Brain microvascular endothelial cell (primary cell): ENCODE results near the gene CEP192.
"Not testable (repeated sequence)": the region's sequence is repeated elsewhere in the genome, so short reads cannot be mapped to it uniquely, and the experiment has no call there.

ENCODE experiments used
- DNase-seq: peaks from one replicate; pipeline ENCODE4 v3.0.0-alpha.2; 2020
- H3K27ac ChIP-seq: fragments of 250-450 bp; sonication (Bioruptor Pico); 2 replicates; pipeline ENCODE4 v1.5.1; 2020; ENCODE audit warnings: mild to moderate bottlenecking, moderate library complexity
- H3K27me3 ChIP-seq: fragments of 250-450 bp; sonication (Bioruptor Pico); replicated peaks from 2 replicates; pipeline ENCODE4 v1.5.1; 2020; ENCODE audit warnings: mild to moderate bottlenecking
- H3K36me3 ChIP-seq: fragments of 250-450 bp; sonication (Bioruptor Pico); replicated peaks from 2 replicates; pipeline ENCODE4 v1.5.1; 2020; ENCODE audit warnings: mild to moderate bottlenecking
- H3K4me3 ChIP-seq: 2 replicates; pipeline ENCODE4 v1.5.1; 2011; ENCODE audit warnings: low read depth, mild to moderate bottlenecking, control low read depth, low read length, moderate library complexity
- in situ Hi-C: cut with HindIII; loops from 2 replicates; pipeline ENCODE4 v1.10.0; 2017; ENCODE audit warnings: low sequenced_read_pairs, low pct_ligation_motif_present
- TF ChIP-seq, protein P1 (sequence below): IDR thresholded peaks from 2 replicates; pipeline ENCODE4 v1.5.1; 2011; ENCODE audit warnings: low read depth, mild to moderate bottlenecking, moderate library complexity, low read length, control low read depth, inconsistent platforms; ENCODE audit errors: missing control alignments

CEP192 gene

DNA sequence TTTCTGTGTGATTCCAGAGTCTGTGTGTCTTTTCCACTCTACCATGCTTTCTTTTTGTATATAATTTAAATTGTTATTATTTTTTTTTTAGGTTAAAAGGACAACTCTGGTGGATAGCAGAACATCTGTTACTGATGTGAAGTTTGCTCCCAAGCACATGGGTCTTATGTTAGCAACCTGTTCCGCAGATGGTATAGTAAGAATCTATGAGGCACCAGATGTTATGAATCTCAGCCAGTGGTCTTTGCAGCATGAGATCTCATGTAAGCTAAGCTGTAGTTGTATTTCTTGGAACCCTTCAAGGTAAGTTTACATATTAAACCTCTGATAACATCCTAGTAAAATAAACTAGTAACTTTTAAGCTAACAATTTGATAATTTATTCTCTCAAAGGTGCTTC is 28.1 kb upstream of the CEP192 start:
- Histone ChIP-seq H3K4me3 (no peak overlapping the region), H3K27me3 (no peaks in the 10 kb centered on the region), H3K36me3 (peaks cover 16% of the 10 kb centered on the region), H3K27ac (no peak overlapping the region)
- in situ Hi-C loops: no loop called here
- TF ChIP-seq, protein P1, sequence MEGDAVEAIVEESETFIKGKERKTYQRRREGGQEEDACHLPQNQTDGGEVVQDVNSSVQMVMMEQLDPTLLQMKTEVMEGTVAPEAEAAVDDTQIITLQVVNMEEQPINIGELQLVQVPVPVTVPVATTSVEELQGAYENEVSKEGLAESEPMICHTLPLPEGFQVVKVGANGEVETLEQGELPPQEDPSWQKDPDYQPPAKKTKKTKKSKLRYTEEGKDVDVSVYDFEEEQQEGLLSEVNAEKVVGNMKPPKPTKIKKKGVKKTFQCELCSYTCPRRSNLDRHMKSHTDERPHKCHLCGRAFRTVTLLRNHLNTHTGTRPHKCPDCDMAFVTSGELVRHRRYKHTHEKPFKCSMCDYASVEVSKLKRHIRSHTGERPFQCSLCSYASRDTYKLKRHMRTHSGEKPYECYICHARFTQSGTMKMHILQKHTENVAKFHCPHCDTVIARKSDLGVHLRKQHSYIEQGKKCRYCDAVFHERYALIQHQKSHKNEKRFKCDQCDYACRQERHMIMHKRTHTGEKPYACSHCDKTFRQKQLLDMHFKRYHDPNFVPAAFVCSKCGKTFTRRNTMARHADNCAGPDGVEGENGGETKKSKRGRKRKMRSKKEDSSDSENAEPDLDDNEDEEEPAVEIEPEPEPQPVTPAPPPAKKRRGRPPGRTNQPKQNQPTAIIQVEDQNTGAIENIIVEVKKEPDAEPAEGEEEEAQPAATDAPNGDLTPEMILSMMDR: no peak
- no peak for DNase-seq

DNA sequence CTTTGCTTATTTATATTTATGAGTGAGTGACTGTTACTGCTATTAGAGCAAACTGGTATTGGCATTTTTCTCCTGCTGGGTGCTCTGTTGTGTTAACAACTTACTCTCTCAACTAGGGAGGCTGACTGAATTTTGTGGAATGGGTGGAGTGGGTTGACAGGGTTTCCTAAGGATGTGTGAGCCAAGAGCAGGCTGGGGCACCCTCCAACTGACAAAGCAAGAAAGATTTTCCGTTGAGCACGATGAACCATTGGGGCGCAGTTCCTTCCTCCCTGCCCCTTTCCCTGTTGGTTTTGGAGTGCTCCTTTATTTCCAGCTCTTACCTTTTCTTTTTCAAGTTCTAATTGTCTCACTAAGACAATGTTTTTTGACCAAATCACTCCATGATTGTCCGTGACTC is 23.0 kb upstream of the CEP192 start:
- TF ChIP-seq, protein P1: no peak
- H3K27me3 ChIP-seq: no peaks in the 10 kb centered on the region
- no peak overlapping the region for H3K27ac ChIP-seq
- in situ Hi-C loops: no loop called here
- no peak for DNase-seq
- H3K36me3 ChIP-seq: peaks cover 23% of the 10 kb centered on the region
- no peak overlapping the region for H3K4me3 ChIP-seq

DNA sequence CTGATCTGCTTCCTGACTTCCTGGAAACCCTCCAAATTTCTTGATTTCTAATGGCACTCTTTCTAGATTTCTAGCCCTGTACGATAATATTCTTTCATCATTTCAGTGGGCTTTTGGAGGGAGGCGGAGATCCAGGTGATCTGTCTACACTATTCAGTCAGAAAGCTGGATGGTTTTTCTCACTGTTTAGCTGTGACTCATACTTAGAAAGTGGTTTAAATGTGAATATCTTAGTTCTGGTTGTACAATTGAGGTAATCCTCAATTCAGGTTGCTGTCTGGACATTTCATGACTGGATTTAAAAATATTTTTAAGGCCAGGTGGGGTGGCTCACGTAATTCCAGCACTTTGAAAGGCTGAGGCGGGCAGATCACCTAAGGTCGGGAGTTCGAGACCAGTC is 22.5 kb upstream of the CEP192 start:
- TF ChIP-seq, protein P1: no peak
- H3K36me3 ChIP-seq: peaks cover 18% of the 10 kb centered on the region
- no peaks in the 10 kb centered on the region for H3K27me3 ChIP-seq
- no peak for DNase-seq
- H3K4me3 ChIP-seq: no peak overlapping the region
- in situ Hi-C loops: no loop called here
- no peak overlapping the region for H3K27ac ChIP-seq

DNA sequence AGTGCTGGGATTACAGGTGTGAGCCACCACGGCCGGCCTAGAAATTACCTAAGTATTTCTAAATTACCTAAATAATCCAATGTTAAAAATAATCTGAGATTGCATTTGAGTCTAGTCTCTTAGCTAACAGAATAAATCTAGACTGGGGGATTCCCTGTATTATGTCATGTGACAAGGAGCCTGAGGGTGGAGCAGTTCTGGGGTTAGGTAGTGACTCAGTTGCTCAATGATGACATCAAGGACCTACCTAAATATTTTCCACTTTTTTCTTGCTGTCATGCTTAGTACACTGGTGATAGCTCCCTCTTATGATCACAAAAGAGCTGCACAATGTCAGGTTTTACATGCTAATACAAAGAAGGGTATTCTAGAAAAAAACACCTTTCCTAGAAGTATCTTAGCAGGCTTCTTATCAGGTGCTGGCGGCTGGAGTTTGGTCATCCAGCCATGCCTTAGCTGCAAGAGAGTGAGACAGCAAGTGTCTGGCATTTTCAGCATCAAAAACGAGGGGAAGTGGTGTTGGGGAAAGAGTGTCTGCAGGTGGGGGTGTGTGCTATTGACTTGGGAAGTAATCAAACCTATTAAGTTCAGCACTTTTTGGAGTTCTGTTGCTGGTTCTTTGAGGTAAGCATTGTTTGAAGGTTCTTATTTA is 17.5 kb upstream of the CEP192 start:
- Histone ChIP-seq H3K4me3 (no peak overlapping the region), H3K27me3 (no peaks in the 10 kb centered on the region), H3K36me3 (peaks cover 31% of the 10 kb centered on the region), H3K27ac (no peak overlapping the region)
- TF ChIP-seq, protein P1: no peak
- DNase-seq: no peak
- in situ Hi-C loops: no loop called here

DNA sequence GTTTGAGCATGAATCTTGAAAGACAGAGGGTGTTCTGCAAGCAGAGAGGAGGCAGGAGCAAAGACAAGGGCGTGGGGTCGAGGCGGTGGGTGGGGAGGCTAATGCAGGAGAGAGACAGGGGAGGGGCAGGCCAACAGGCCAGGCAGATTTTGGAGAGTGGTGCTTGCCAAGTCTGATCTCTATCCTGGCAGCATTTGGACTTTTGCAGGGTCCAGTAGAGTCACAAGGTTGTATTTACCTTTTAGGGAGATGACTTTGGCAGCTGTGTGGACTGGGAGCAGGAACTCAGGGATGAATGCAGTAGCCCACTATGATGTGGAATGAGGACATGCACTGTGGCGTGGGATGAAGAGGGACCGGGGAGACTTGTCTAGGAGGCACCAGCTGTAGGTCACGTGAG is 15.7 kb upstream of the CEP192 start:
- Histone ChIP-seq H3K4me3 (no peak overlapping the region), H3K27me3 (no peaks in the 10 kb centered on the region), H3K27ac (no peak overlapping the region), H3K36me3 (peaks cover 28% of the 10 kb centered on the region)
- DNase-seq: no peak
- in situ Hi-C loops: no loop called here
- TF ChIP-seq, protein P1: no peak

DNA sequence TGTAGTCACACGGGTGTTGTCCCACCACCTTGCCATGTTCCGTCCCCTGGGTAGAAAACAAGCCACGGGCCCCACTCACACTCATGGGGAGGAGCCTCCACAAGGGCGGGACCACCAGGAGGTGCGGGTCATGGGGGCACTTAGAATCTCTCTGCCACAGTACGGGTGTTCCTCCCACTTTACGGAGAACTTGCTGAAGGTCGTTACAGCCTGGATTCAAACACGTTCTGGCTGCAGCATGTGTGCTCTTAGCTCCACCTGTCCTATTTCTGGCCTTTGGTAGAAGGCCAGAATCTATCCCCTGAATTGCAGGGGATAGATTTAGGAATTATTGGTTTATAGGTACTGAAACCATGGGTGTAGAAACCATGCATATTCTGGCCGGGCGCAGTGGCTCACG is 14.9 kb upstream of the CEP192 start:
- Histone ChIP-seq H3K36me3 (peaks cover 26% of the 10 kb centered on the region), H3K4me3 (no peak overlapping the region), H3K27ac (peak overlapping the region; percentile 56), H3K27me3 (no peaks in the 10 kb centered on the region)
- in situ Hi-C loops: no loop called here
- TF ChIP-seq, protein P1: no peak
- DNase-seq: no peak

DNA sequence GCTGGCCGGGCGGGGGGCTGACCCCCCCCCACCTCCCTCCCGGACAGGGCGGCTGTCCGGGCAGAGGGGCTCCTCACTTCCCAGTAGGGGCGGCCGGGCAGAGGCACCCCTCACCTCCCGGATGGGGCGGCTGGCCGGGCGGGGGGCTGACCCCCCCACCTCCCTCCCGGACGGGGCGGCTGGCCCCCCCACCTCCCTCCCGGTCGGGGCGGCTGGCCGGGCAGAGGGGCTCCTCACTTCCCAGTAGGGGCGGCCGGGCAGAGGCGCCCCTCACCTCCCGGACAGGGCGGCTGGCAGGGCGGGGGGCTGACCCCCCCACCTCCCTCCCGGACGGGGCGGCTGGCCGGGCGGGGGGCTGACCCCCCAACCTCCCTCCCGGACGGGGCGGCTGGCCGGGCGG is 11.1 kb upstream of the CEP192 start:
- H3K27ac ChIP-seq, in situ Hi-C loops, H3K4me3 ChIP-seq, H3K27me3 ChIP-seq, DNase-seq: not testable (repeated sequence)
- H3K36me3 ChIP-seq: peaks cover 18% of the 10 kb centered on the region
